CD4-positive, alpha-beta T cell treated with Interleukin-2 at 100 ng/mL for 4 hours (primary cell): ENCODE measurements around the gene YY1.
A peak's percentile ranks its signal among the peaks of the same experiment; 100 is the strongest.
"Not testable (repeated sequence)": the region's sequence is repeated elsewhere in the genome, so short reads cannot be mapped to it uniquely, and the experiment has no call there.

Source experiments
- DNase-seq: peaks from one replicate; pipeline ENCODE4 v3.0.0-alpha.2; 2020; ENCODE audit warnings: low spot score

YY1 gene

DNA sequence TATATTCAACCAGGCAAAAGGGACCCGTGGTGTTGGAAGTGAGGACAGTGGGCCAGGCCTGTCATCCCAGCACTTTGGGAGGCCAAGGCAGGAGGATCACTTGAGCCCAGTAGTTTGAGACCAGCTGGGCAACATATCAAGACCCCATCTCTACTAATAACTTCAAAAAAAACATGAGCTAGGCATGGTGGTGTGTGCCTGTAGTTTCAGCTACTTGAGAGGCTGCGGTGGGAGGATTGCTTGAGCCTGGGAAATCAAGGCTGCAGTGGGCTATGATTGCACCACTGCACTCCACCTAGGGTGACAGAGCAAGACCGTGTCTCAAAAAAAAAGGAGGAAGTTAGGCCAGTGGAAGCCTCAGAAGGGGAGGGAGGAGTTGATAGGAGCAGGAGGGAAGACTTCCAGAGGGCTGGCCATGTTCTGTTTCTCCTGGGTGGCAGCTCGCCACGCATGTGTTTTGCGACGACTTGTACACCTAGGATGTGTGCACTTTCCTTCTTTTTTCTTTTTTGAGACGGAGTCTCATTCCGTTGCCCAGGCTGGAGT is 57.2 kb downstream of the YY1 start:
- no peak for DNase-seq

DNA sequence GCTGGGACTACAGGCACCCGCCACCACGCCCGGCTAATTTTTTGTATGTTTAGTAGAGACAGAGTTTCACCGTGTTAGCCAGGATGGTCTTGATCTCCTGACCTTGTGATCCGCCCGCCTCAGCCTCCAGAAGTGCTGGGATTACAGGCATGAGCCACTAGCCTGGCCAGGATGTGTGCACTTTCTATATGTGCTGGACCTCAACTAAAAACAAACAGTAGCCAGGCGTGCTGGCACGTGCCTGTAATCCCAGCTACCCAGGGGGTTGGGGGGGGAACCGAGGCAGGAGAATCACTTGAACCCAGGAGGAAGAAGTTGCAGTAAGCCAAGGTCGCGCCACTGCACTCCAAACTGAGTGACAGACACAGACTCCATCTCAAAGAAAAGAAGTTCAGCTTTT is 57.8 kb downstream of the YY1 start:
- not testable (repeated sequence) for DNase-seq

GRCh38 chr14:100297320-100298300 is 58.7 kb downstream of the YY1 start:
- DNase-seq, result no peak

GRCh38 chr14:100298551-100299237 is 59.8 kb downstream of the YY1 start:
- DNase-seq, result no peak

DNA sequence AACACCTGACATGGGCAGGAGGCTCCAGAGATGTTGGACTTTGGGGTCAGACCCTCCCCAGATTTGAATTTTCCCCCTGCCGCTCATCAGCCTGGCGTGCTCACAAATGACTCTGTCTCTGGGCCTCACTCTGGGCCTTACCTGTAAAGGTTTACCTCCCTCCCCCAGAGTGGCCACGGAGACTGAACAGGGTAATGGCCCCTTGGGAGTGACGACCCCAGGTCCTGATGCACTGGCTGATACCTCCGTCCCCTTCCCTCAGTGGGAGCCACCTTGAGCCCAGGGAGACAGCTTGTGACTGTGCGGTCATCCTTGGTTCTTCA is 60.3 kb downstream of the YY1 start:
- no peak for DNase-seq

DNA sequence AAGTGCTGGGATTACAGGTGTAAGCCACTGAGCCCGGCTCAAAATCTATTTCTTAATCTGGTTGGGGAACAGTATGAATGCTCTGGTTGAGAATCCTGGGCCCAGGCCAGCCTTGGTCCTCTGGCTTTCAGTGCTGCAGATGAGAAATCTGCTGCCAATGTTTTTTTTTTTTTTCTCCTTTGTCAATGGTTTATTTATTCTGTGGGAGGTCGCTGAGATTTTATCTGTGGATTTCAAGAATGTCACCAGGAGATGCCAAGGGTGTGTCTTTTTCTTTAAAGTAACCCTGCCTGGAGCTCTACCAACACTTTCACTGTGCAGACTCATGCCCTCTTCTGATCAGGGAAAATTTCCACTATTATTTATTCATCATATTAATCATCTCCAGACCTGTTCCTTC is 63.7 kb downstream of the YY1 start:
- DNase-seq, result no peak

DNA sequence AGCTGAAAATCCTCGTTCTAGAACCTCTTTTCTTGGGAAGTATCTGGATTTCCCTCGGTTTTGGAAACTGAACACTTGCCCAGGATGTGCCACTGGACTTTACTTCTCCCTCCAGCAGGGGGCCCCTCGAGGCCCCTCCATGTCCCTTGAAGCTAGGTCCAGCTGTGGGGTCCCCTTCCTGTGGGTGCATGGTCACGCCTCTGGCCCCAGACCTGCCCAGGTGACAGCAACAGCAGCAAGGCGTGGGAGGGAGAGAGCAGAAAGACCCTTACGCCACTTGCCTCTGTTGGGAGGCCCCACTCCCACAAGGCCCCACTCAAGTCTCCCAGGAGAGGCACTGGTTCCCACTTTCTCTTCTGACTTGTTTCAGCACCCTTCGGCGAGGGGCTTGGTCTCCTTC is 64.2 kb downstream of the YY1 start:
- DNase-seq, result no peak

DNA sequence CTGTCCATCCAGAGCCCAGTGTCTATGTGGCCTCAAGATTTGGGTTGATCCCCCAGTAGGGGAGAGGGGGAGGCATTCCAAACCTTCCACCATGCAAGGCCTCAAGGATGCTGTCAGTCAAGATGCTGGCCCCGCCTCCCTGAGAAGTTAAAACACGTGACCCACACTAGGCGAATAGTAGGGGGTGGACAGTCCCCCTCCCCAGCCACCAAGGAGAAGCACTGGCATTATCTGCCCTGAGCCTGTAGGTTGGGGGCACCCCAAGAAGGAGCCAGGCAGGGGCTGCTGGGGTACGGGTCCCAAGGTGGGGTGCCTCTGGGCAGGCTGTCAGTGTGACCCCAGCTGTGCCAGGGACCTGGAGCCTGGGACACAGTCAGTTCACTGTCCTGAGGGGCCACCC is 65.0 kb downstream of the YY1 start:
- no peak for DNase-seq

GRCh38 chr14:100304825-100305323 is 65.9 kb downstream of the YY1 start:
- peak; percentile 3 for DNase-seq

GRCh38 chr14:100305324-100306100 is 66.6 kb downstream of the YY1 start:
- peak; percentile 43 for DNase-seq

DNA sequence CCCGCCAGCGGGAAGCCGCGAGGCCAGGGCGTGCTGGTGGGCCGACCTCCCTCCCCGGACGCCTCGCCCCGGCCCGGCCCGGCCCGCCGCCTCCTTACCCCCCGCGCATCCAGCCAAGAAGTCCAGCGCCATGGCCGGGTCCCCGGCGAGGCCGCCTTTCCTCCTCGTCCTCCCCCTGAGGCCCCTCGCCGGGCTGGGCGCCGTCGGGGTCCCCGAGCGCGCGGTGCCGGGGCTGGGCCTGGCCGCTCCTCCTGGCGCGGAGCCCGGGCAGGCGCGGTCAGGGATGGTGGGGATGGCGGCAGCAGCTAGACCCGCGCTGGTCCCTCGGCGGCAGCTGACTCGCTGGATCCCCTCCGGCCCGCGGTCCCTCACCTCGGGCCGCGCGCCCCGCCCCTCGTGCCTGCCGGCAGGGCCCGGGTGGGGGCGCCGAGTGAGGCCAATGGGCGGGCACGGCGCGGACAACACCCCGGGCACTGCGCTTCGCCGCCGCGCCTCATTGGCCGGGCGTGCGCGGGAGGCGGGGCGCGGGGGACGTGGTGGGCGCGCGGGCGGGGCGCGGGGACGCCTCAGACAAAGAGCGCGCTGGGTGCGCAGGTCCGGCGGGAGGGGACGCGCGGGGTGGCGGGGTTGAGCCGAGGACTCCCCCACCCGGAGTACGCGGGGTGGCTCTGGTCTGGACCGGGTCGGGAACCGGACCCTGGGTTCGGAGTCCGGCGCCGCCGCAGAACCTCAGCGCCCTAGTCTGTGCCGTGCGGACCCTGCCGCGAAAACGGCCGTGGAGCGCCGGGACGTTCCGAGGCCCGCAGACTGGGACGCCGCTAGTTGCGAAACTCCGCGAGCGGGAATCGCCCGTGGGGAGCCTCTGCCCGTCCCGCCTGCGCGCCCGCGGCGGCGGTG is 67.4 kb downstream of the YY1 start, which contains the start of gene SLC25A29:
Gene SLC25A29, minus strand, starts transcription at position 344 of the 897 bp plus-strand sequence. Its CDS starts 212 bp downstream, at position 132.
- peak; percentile 74 for DNase-seq

GRCh38 chr14:100306998-100307765 is 68.2 kb downstream of the YY1 start:
- DNase-seq, result no peak

DNA sequence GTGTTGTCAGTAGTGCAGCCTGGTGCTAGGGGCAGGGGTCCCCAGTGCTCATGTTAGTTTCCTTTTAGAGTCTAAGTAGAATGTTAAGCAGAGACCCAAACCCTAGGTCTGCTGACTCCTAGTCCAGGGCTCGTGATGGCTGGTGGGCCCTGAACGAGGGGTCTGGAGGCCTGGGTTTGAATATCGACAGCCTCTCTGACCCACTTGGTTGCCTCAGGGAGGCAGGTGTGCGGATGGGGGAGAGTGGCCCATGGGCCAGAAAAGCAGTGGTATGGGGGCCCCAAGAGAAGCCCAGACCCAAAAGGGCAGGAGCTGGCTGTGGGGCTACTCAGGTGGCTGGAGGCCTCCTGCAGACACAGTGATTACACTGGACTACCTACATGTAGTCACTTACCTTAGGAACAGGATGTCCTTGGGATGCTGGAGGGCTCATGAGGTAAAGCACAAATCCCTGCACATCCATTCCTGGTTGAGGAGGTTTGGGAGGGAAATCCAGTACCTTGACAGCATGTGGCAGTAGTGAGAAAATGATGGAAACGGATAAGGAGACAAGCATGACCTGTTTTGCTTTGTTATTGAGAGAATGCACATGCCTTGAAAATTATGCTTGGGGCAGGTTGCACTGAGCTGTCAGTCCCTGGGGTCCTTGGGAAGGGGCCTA is 69.0 kb downstream of the YY1 start:
- DNase-seq, result no peak

GRCh38 chr14:100308427-100308792 is 69.5 kb downstream of the YY1 start:
- DNase-seq, result not testable (repeated sequence)

GRCh38 chr14:100309028-100309737 is 70.2 kb downstream of the YY1 start:
- DNase-seq, result no peak

- DNase-seq, result not testable (repeated sequence)
Observed at GRCh38 chr14:100312110-100312876, 73.3 kb downstream of the YY1 start.

DNA sequence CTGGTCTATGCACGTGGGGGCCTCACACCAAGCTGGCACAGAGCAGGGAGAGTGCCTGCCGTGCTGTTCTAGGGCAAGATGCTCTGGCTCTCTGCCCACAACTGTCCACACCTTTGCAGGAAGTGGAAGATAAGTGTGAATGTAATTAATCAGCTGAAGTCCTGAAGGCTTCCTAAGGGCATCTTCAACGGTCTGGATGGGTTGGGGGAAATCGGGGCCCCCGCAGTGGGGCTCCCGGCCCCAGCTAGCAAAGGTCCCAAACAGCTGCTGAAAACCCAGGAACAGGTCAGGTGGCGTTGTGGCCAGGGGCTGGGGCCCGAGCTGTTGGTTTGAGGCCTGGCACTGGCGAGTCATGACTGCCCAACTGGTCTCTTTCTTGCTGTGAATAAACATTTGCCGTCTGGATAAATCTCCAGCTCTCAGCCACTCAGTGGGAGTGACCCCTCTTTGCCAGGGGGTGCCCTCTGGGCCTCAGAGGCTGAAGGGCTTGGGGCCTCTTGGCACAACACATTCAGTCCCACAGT is 74.0 kb downstream of the YY1 start:
- no peak for DNase-seq
